Naive thymus-derived CD8-positive, alpha-beta T cell (primary cell): ENCODE results near the gene ROBO1. TPM values are rescaled to one million over a fixed set of nuclear protein-coding genes. Genes with fewer than 3 reads are reported as not detected.

Experiments used
- ATAC-seq, 2 donors: fragments of 150-1000 bp; cut with Tn5 transposase in 1 of 2; sonication (Bioruptor Pico), chemical (Tn5 transposase) in 1 of 2; 1 replicate in 1 of 2; 2 replicates in 1 of 2; pipeline ENCODE4 v1.10.0; 2021; ENCODE audit warnings: mild to moderate bottlenecking in 2 of 2, moderate library complexity in 2 of 2
- POLR2A ChIA-PET: fragments of 350-600 bp; sonication (Branson Sonifier 250); formaldehyde crosslinking; loops from one replicate; lab custom pipeline; 2021; ENCODE audit warnings: antibody characterized with exemption; lab: Charles Lee
- DNase-seq, 10 donors: peaks; one replicate each; pipeline versions ENCODE4 v3.0.0 to v3.0.0-alpha.2; 2020 to 2022
- H3K27ac Mint-ChIP-seq, 10 donors: one replicate each; pipeline ENCODE4 v1.8.0; 2020 to 2022; ENCODE audit warnings: mild to moderate bottlenecking in 10 of 10, mixed read lengths in 10 of 10, moderate library complexity in 4 of 10, inconsistent platforms in 1 of 10
- H3K27me3 Mint-ChIP-seq, 5 donors: one replicate each; pipeline ENCODE4 v1.8.0; 2021 to 2022; ENCODE audit warnings: mixed read lengths in 5 of 5
- H3K36me3 Mint-ChIP-seq, 3 donors: one replicate each; pipeline ENCODE4 v1.8.0; 2020 to 2022; ENCODE audit warnings: mixed read lengths in 3 of 3, mild to moderate bottlenecking in 2 of 3, inconsistent platforms in 1 of 3
- H3K4me1 Mint-ChIP-seq, 4 donors: one replicate each; pipeline ENCODE4 v1.8.0; 2021 to 2022; ENCODE audit warnings: mixed read lengths in 4 of 4
- H3K4me3 Mint-ChIP-seq, 10 donors: one replicate each; pipeline ENCODE4 v1.8.0; 2020 to 2022; ENCODE audit warnings: mild to moderate bottlenecking in 10 of 10, mixed read lengths in 10 of 10, moderate library complexity in 6 of 10, inconsistent platforms in 1 of 10
- H3K9me3 Mint-ChIP-seq, 9 donors: one replicate each; pipeline ENCODE4 v1.8.0; 2020 to 2022; ENCODE audit warnings: mixed read lengths in 9 of 9, mild to moderate bottlenecking in 3 of 9, inconsistent platforms in 1 of 9, moderate library complexity in 1 of 9
- polyA plus RNA-seq, 3 donors: library from polyadenylated mRNA; unstranded; fragments of 300-500 nt; fragmentation: Illumina TruSeq; gene quantifications; one replicate each; pipeline ENCODE4 v1.2.3, GENCODE V29; 2021
- total RNA-seq, 8 experiments: library from RNA in 2 of 8; stranded (reverse) in 2 of 8; gene quantifications; one replicate each; pipeline ENCODE4 v1.2.3 and lab custom pipeline; 2021 to 2026

The ROBO1 gene
- total and polyA plus RNA-seq, 5 experiments from 2014 or later: 2.3 to 16.3 (median 12.5) TPM

GRCh38 chr3:78951342-78951945 lies 816.4 kb downstream of the ROBO1 start:
- no peaks in the 10 kb centered on the region for H3K36me3 Mint-ChIP-seq
- no peak overlapping the region for H3K4me3 Mint-ChIP-seq
- H3K27me3 Mint-ChIP-seq: no peaks in the 10 kb centered on the region
- no peak for ATAC-seq
- no peak for DNase-seq
- no peak overlapping the region for H3K27ac Mint-ChIP-seq
- POLR2A ChIA-PET: no interaction called here
- H3K9me3 Mint-ChIP-seq: peaks cover 2 to 15% (median 10%) of the 10 kb centered on the region in 9 donors
- H3K4me1 Mint-ChIP-seq: peaks cover 0 to 3% (median 0%) of the 10 kb centered on the region in 4 donors

GRCh38 chr3:78941587-78941986 lies 826.2 kb downstream of the ROBO1 start:
- Mint-ChIP-seq H3K27me3 (no peaks in the 10 kb centered on the region), H3K9me3 (peaks cover 4 to 28% (median 14%) of the 10 kb centered on the region in 9 donors), H3K4me1 (no peaks in the 10 kb centered on the region), H3K27ac (no peak overlapping the region), H3K4me3 (no peak overlapping the region), H3K36me3 (peaks cover 0 to 21% (median 2%) of the 10 kb centered on the region in 3 donors)
- no peak for ATAC-seq
- DNase-seq: no peak
- POLR2A ChIA-PET: no interaction called here

GRCh38 chr3:78940626-78941025 lies 827.2 kb downstream of the ROBO1 start:
- ATAC-seq (no peak), DNase-seq (no peak)
- Mint-ChIP-seq H3K4me3 (no peak overlapping the region), H3K27ac (no peak overlapping the region), H3K27me3 (no peaks in the 10 kb centered on the region), H3K9me3 (peaks cover 2 to 20% (median 10%) of the 10 kb centered on the region in 9 donors), H3K36me3 (peaks cover 0 to 17% (median 2%) of the 10 kb centered on the region in 3 donors), H3K4me1 (no peaks in the 10 kb centered on the region)
- POLR2A ChIA-PET: no interaction called here

- ATAC-seq: no peak
- POLR2A ChIA-PET: no interaction called here
These were observed 827.7 kb downstream of the ROBO1 start for GRCh38 chr3:78940128-78940527.

GRCh38 chr3:78937475-78937874 lies 830.3 kb downstream of the ROBO1 start:
- Mint-ChIP-seq H3K36me3 (peaks cover 0 to 12% (median 0%) of the 10 kb centered on the region in 3 donors), H3K9me3 (peaks cover 0 to 10% (median 6%) of the 10 kb centered on the region in 9 donors), H3K4me1 (no peaks in the 10 kb centered on the region)

More at GRCh38 chr3:78940128-78940527, 827.7 kb downstream of the ROBO1 start:
- Mint-ChIP-seq H3K27me3 (no peaks in the 10 kb centered on the region), H3K36me3 (peaks cover 0 to 13% (median 2%) of the 10 kb centered on the region in 3 donors), H3K27ac (peak overlapping the region in 1 of 10 donors; percentile 9), H3K9me3 (peaks cover 0 to 18% (median 8%) of the 10 kb centered on the region in 9 donors), H3K4me1 (no peaks in the 10 kb centered on the region), H3K4me3 (no peak overlapping the region)
- DNase-seq: no peak

GRCh38 chr3:78927759-78928158 lies 840.0 kb downstream of the ROBO1 start:
- POLR2A ChIA-PET: no interaction called here
- H3K9me3 Mint-ChIP-seq: peaks cover 0 to 11% (median 0%) of the 10 kb centered on the region in 9 donors
- H3K4me3 Mint-ChIP-seq: no peak overlapping the region
- peaks cover 0 to 5% (median 0%) of the 10 kb centered on the region in 3 donors for H3K36me3 Mint-ChIP-seq
- peaks cover 0 to 3% (median 0%) of the 10 kb centered on the region in 4 donors for H3K4me1 Mint-ChIP-seq
- no peak for DNase-seq
- no peak for ATAC-seq
- H3K27me3 Mint-ChIP-seq: no peaks in the 10 kb centered on the region
- H3K27ac Mint-ChIP-seq: no peak overlapping the region

More at GRCh38 chr3:78937475-78937874, 830.3 kb downstream of the ROBO1 start:
- no peak for DNase-seq
- Mint-ChIP-seq H3K27ac (no peak overlapping the region), H3K27me3 (no peaks in the 10 kb centered on the region), H3K4me3 (no peak overlapping the region)
- ATAC-seq: no peak
- POLR2A ChIA-PET: no interaction called here

GRCh38 chr3:78926523-78926922 lies 841.3 kb downstream of the ROBO1 start:
- no peak overlapping the region for H3K27ac Mint-ChIP-seq
- peaks cover 0 to 5% (median 0%) of the 10 kb centered on the region in 3 donors for H3K36me3 Mint-ChIP-seq

GRCh38 chr3:78924711-78925110 lies 843.1 kb downstream of the ROBO1 start:
- Mint-ChIP-seq H3K36me3 (peaks cover 0 to 5% (median 0%) of the 10 kb centered on the region in 3 donors), H3K27ac (no peak overlapping the region), H3K4me3 (no peak overlapping the region), H3K27me3 (no peaks in the 10 kb centered on the region), H3K4me1 (peaks cover 0 to under 1% (median 0%) of the 10 kb centered on the region in 4 donors), H3K9me3 (peaks cover 0 to 11% (median 0%) of the 10 kb centered on the region in 9 donors)
- no peak for DNase-seq
- POLR2A ChIA-PET: no interaction called here
- no peak for ATAC-seq

More at GRCh38 chr3:78926523-78926922, 841.3 kb downstream of the ROBO1 start:
- Mint-ChIP-seq H3K27me3 (no peaks in the 10 kb centered on the region), H3K4me3 (no peak overlapping the region), H3K4me1 (peaks cover 0 to 3% (median 0%) of the 10 kb centered on the region in 4 donors), H3K9me3 (peaks cover 0 to 11% (median 0%) of the 10 kb centered on the region in 9 donors)
- POLR2A ChIA-PET: no interaction called here
- ATAC-seq: no peak
- DNase-seq: no peak

GRCh38 chr3:78919021-78919755 lies 848.6 kb downstream of the ROBO1 start:
- H3K27ac Mint-ChIP-seq: no peak overlapping the region
- no peaks in the 10 kb centered on the region for H3K4me1 Mint-ChIP-seq
- peaks cover 0 to 4% (median 0%) of the 10 kb centered on the region in 9 donors for H3K9me3 Mint-ChIP-seq
- ATAC-seq (no peak), DNase-seq (no peak)
- POLR2A ChIA-PET: no interaction called here
- no peaks in the 10 kb centered on the region for H3K36me3 Mint-ChIP-seq
- no peaks in the 10 kb centered on the region for H3K27me3 Mint-ChIP-seq
- H3K4me3 Mint-ChIP-seq: no peak overlapping the region

GRCh38 chr3:78918361-78919020 lies 849.3 kb downstream of the ROBO1 start:
- no peak for ATAC-seq
- Mint-ChIP-seq H3K9me3 (peaks cover 0 to 4% (median 0%) of the 10 kb centered on the region in 9 donors), H3K4me1 (no peaks in the 10 kb centered on the region), H3K27me3 (no peaks in the 10 kb centered on the region), H3K27ac (no peak overlapping the region), H3K4me3 (no peak overlapping the region), H3K36me3 (no peaks in the 10 kb centered on the region)
- POLR2A ChIA-PET: no interaction called here
- no peak for DNase-seq

GRCh38 chr3:78917536-78917935 lies 850.3 kb downstream of the ROBO1 start:
- no peak overlapping the region for H3K27ac Mint-ChIP-seq

GRCh38 chr3:78913711-78914110 lies 854.1 kb downstream of the ROBO1 start:
- peaks cover 0 to 2% (median 0%) of the 10 kb centered on the region in 9 donors for H3K9me3 Mint-ChIP-seq
- no peaks in the 10 kb centered on the region for H3K27me3 Mint-ChIP-seq
- no peak overlapping the region for H3K27ac Mint-ChIP-seq
- DNase-seq: no peak
- no peak for ATAC-seq
- H3K36me3 Mint-ChIP-seq: no peaks in the 10 kb centered on the region
- no peaks in the 10 kb centered on the region for H3K4me1 Mint-ChIP-seq
- H3K4me3 Mint-ChIP-seq: no peak overlapping the region
- POLR2A ChIA-PET: no interaction called here

More at GRCh38 chr3:78917536-78917935, 850.3 kb downstream of the ROBO1 start:
- H3K36me3 Mint-ChIP-seq: no peaks in the 10 kb centered on the region
- peaks cover 0 to 4% (median 0%) of the 10 kb centered on the region in 9 donors for H3K9me3 Mint-ChIP-seq
- ATAC-seq (no peak), DNase-seq (no peak)
- POLR2A ChIA-PET: no interaction called here
- no peaks in the 10 kb centered on the region for H3K27me3 Mint-ChIP-seq
- no peaks in the 10 kb centered on the region for H3K4me1 Mint-ChIP-seq
- H3K4me3 Mint-ChIP-seq: no peak overlapping the region

GRCh38 chr3:78912687-78913086 lies 855.1 kb downstream of the ROBO1 start:
- Mint-ChIP-seq H3K4me3 (no peak overlapping the region), H3K27ac (peak overlapping the region in 1 of 10 donors; percentile 49), H3K4me1 (no peaks in the 10 kb centered on the region), H3K27me3 (no peaks in the 10 kb centered on the region), H3K36me3 (no peaks in the 10 kb centered on the region), H3K9me3 (peaks cover 0 to 2% (median 0%) of the 10 kb centered on the region in 9 donors)
- ATAC-seq: no peak
- POLR2A ChIA-PET: no interaction called here
- DNase-seq: no peak
